Measurements from ENCODE around the gene CEP131.

CEP131 gene

DNA sequence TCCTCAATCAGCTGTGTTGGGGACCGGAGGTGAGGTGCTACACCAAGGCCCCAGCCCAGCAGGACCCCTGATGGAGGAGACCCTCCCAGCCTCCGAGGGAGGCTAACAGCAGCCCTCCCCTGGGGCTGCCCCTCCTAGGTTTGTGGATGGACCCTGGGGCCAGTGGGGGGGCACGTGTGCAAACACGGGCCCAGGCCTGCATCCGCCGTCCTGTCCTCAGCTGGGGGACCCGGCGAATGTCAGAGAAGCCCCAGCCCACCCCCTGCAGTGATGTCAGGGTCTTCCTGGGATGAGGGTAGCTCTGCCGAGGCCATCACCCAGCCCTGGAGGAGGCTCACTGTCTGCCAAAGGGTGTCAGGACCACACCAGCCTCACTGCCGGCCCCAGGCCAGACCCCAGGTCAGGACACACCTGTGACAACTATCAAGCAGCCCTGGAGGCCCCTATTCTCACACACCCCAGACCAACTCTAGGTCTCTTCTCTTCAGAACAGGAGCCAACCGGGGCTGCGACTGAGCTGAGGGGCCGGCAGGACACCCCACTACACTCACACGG is 26.7 kb downstream of the CEP131 start:
- no peaks in the 10 kb centered on the region for H3K79me2 ChIP-seq
- H3K4me3 ChIP-seq (ENCODE audit: low read depth, low read length): no peak overlapping the region
- no peak overlapping the region for H3K4me2 ChIP-seq (ENCODE audit: low read length)
- H3K27ac ChIP-seq: no peak overlapping the region
- H3K36me3 ChIP-seq (ENCODE audit: control insufficient read depth, insufficient read depth, low read length): no peaks in the 10 kb centered on the region
- H3K9ac ChIP-seq: no peak overlapping the region
- no peaks in the 10 kb centered on the region for H3K4me1 ChIP-seq
- H3K27me3 ChIP-seq (ENCODE audit: control insufficient read depth, insufficient read depth, low read length): no peaks in the 10 kb centered on the region
- TF ChIP-seq, protein P1, sequence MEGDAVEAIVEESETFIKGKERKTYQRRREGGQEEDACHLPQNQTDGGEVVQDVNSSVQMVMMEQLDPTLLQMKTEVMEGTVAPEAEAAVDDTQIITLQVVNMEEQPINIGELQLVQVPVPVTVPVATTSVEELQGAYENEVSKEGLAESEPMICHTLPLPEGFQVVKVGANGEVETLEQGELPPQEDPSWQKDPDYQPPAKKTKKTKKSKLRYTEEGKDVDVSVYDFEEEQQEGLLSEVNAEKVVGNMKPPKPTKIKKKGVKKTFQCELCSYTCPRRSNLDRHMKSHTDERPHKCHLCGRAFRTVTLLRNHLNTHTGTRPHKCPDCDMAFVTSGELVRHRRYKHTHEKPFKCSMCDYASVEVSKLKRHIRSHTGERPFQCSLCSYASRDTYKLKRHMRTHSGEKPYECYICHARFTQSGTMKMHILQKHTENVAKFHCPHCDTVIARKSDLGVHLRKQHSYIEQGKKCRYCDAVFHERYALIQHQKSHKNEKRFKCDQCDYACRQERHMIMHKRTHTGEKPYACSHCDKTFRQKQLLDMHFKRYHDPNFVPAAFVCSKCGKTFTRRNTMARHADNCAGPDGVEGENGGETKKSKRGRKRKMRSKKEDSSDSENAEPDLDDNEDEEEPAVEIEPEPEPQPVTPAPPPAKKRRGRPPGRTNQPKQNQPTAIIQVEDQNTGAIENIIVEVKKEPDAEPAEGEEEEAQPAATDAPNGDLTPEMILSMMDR (IDR thresholded peaks at IDR 0.05): no peak
- H2AFZ ChIP-seq: no peak overlapping the region
- no peaks in the 10 kb centered on the region for H3K9me3 ChIP-seq (ENCODE audit: control insufficient read depth, low read length)

DNA sequence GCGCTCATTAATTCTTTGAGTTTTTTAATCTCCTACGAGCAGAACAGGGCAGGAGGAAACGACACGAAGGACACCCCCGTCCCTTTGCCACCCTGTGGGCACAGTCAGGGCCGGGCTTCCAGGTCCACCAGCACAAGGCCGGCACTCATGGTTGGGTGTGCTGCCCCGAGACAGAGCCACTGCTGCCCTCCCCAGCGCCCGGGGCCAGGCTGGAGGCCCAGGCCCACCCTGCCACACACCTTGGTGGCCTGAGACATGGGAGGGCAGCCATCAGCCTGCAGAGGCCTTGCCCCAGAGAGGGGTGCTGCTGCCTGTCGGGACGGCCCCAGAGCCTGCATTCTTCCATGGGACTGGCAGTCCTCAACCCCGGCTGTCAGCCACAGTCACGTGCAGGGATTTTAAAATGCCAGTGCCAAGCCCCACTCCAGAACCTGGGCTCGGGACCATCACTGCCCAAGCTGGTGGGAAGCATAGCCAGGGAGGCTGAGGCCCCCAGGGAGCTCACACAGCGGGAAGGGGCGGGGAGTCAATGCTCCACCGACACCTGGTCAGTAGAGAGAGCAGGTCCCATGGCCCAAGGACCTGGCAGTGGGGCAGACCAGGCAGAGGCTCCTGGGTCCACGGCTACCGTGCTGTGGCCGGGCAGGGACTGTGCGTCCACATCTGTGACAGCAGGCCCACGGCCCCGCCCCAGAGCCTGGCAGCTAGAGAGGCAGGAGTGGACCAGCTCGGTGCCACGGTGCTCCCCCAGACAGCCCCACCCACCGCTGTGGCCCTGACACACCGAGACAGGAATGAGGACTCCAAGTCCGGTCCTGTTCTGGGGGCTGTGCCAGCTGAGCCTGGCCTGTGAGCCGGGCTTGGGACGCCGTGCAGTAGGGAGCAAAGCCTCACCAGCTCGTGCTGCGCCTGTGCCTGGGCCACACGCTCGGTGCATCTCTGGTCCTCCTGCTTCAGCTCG is 27.5 kb downstream of the CEP131 start:
- no peaks in the 10 kb centered on the region for H3K9me3 ChIP-seq (ENCODE audit: control insufficient read depth, low read length)
- H3K36me3 ChIP-seq (ENCODE audit: control insufficient read depth, insufficient read depth, low read length): no peaks in the 10 kb centered on the region
- no peak overlapping the region for H3K4me2 ChIP-seq (ENCODE audit: low read length)
- H3K27ac ChIP-seq: no peak overlapping the region
- H3K4me1 ChIP-seq: no peaks in the 10 kb centered on the region
- H2AFZ ChIP-seq: no peak overlapping the region
- H3K79me2 ChIP-seq: no peaks in the 10 kb centered on the region
- H3K4me3 ChIP-seq (ENCODE audit: low read depth, low read length): no peak overlapping the region
- H3K27me3 ChIP-seq (ENCODE audit: control insufficient read depth, insufficient read depth, low read length): no peaks in the 10 kb centered on the region
- TF ChIP-seq, protein P1 (IDR thresholded peaks at IDR 0.05): no peak
- no peak overlapping the region for H3K9ac ChIP-seq

GRCh38 chr17:81194225-81194760 is 28.5 kb downstream of the CEP131 start:
- H3K36me3 ChIP-seq (ENCODE audit: control insufficient read depth, insufficient read depth, low read length): no peaks in the 10 kb centered on the region
- no peak overlapping the region for H3K4me2 ChIP-seq (ENCODE audit: low read length)
- H3K9ac ChIP-seq: no peak overlapping the region
- H3K9me3 ChIP-seq (ENCODE audit: control insufficient read depth, low read length): no peaks in the 10 kb centered on the region
- H3K79me2 ChIP-seq: no peaks in the 10 kb centered on the region
- TF ChIP-seq, protein P1 (IDR thresholded peaks at IDR 0.05): no peak
- H3K4me3 ChIP-seq (ENCODE audit: low read depth, low read length): no peak overlapping the region
- H2AFZ ChIP-seq: no peak overlapping the region
- no peaks in the 10 kb centered on the region for H3K27me3 ChIP-seq (ENCODE audit: control insufficient read depth, insufficient read depth, low read length)
- H3K27ac ChIP-seq: no peak overlapping the region
- H3K4me1 ChIP-seq: no peaks in the 10 kb centered on the region

- no peaks in the 10 kb centered on the region for H3K4me1 ChIP-seq
- H3K9me3 ChIP-seq (ENCODE audit: control insufficient read depth, low read length): no peaks in the 10 kb centered on the region
- H2AFZ ChIP-seq: no peak overlapping the region
- no peak overlapping the region for H3K4me2 ChIP-seq (ENCODE audit: low read length)
- TF ChIP-seq, protein P1 (IDR thresholded peaks at IDR 0.05): no peak
- H3K9ac ChIP-seq: no peak overlapping the region
- H3K27ac ChIP-seq: no peak overlapping the region
- no peak overlapping the region for H3K4me3 ChIP-seq (ENCODE audit: low read depth, low read length)
- H3K27me3 ChIP-seq (ENCODE audit: control insufficient read depth, insufficient read depth, low read length): no peaks in the 10 kb centered on the region
- H3K36me3 ChIP-seq (ENCODE audit: control insufficient read depth, insufficient read depth, low read length): no peaks in the 10 kb centered on the region
- no peaks in the 10 kb centered on the region for H3K79me2 ChIP-seq
These were observed 29.1 kb downstream of the CEP131 start for GRCh38 chr17:81193470-81194224.

Data from parathyroid adenoma (tissue), 2 donors.